Islet precursor cell (in vitro differentiated cells): ENCODE results near the gene NF2.
A peak's percentile ranks its signal among the peaks of the same experiment; 100 is the strongest.
"Not testable (repeated sequence)": the region's sequence is repeated elsewhere in the genome, so short reads cannot be mapped to it uniquely, and the experiment has no call there.

ENCODE experiments used
- DNase-seq: peaks from one replicate; pipeline ENCODE4 v3.0.0-alpha.2; 2018

NF2 gene

DNA sequence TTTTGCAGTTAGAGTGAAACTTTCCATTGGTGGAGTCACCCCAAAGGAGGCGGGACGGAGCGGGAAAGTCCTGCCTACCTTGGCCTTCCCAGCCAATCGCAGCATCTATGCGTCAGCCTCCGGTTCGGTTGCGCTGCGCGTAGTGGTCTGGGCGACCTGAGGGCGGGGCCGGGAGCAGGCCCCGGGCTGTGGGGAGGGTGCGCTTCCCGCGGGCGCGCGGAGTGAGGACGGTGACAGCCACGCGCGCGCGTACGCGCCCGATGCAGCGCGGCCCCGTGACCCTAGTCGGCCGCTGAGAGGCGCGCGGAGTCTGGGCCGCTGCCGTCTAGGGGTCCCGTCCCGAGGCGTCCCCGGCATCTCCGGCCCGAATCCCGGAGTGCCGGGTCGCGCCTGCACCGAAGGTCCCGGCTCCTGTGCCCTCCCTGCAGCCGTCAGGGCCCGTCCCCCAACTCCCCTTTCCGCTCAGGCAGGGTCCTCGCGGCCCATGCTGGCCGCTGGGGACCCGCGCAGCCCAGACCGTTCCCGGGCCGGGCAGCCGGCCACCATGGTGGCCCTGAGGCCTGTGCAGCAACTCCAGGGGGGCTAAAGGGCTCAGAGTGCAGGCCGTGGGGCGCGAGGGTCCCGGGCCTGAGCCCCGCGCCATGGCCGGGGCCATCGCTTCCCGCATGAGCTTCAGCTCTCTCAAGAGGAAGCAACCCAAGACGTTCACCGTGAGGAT lies at the start of gene NF2:
Gene NF2, plus strand, starts transcription at position 276 of the 718 bp plus-strand sequence. Its CDS starts 366 bp downstream, at position 642.
- DNase-seq: peak; percentile 100

DNA sequence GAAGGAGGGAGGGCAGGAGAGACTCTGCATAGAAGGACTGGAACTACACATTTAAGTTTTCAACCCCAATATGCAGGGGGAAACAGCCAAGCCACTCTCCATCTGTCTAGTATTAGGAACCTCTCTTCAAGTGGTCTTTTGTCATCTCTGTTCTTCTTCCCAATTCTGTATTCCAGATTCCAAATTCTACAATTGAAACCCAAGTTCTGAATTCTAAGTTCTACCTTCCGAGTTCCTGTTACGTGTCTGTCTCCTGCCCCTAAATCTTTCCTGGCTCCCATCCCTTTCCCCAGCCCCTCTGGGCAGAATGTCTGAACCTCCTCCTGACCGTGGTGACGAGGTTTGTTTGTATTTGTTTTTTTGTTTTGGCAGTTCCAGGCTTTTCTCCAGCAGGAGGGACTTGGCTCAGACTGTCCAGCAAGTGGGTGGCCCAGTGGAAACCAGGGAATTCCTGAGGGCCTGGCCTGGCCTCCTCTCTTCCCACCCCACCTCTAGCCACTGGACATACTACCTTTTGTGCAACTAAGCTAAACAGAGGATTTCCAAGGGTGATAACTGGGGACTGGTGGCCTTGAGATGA lies 48.3 kb upstream of the NF2 start:
- DNase-seq: no peak

DNA sequence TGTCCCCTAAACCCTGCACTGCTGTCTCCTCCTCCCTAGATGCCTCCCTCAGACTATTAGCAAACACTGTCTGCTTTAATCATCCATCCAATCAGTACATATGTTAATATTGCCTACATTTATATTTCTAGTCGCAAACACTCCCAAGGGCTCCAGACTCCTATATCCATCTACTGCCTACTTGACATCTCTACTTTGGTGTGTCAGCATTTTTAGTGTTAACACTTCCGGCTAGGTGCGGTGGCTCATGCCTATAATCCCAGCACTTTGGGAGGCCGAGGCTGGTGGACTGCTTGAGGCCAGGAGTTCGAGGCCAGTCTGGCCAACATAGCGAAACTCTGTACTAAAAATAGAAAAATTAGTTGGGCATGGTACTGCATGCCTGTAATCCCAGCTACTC lies 44.4 kb upstream of the NF2 start:
- no peak for DNase-seq

DNA sequence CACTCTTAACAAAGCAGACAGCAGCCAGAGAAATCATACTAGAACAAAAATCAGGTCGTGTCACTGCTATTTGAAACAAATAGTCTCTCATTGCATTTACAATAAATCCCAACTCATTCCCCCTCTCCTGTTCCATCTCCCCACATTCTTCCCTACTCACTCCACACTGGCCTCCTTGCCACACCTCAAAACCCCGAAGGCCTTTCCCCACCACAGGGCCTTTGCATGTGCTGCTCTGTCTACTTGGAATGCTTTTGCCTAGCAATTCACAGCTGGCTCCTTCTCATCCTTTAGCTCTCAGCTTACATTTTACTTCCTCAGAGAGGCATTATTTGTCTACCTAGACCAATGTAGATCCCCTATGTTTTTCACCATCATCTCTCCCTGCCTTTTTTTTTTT lies 43.6 kb upstream of the NF2 start:
- DNase-seq: no peak

DNA sequence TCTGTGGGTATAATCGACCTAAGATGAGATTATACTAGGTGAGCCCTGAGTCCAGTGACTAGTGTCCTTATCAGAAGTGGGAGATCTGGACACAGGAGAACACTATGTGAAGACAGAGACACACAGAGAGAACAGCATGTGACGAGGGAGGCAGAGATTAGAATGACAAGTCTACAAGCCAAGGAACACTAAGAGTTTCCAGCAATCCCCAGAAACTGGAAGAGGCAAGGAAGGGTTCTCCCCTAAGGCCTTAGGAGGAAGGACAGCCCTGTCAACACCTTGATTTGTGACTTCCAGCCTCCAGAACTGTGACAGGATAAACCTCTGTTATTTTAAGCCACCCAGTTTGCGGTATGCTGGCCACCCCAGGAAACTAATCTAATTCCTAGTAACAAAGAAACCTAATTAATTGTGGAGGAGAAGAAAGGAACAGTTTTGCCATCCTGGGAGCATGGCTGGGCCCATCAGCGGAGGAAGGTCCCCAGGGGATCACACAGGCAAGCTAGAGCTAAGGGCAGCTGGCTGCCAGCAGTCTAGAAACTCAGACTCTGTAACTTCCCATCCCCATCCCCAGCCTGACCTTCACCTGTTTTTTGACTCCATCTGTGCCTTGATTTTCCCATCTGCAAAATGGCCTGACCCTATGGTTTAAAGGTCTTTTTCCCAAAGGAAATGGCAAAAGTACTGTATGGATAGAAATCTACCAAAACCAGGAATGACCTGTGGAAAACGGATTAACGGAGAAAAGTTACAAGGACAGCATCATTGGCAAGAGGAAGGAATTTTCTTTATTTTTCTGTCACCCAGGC lies 39.6 kb upstream of the NF2 start:
- no peak for DNase-seq

DNA sequence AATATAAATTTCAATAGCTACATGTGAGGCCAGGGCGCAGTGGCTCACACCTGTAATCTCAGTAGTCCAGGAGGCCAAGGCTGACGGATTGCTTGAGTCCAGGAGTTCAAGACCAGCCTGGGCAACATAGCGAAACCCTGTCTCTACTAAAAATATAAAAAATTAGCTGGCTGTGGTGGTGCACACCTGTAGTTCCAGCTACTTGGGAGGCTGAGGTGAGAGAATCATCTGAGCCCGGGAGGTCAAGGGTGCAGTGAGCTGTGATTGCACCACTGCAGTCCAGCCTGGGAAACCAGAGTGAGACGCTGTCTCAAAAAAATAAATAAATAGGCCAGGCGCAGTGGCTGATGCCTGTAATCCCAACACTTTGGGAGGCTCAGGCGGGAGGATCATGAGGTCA lies 36.9 kb upstream of the NF2 start:
- not testable (repeated sequence) for DNase-seq

DNA sequence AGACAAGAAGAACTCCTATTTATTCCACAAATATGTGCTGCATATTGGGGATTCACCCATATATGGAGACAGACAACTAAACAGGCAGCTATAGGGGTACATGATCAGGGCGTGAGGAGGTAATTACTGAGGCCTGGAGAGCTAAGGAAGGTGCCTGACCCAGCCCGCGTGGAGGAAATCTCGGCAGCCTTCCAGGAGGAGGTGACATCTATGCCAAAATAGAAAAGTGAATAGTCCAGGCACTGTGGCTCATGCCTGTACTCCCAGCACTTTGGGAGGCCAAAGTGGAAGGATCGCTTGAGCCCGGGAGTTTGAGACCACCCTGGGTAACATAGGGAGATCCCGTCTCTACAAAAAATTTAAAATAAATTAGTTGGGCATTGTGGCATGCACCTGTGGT lies 36.1 kb upstream of the NF2 start:
- DNase-seq: no peak

DNA sequence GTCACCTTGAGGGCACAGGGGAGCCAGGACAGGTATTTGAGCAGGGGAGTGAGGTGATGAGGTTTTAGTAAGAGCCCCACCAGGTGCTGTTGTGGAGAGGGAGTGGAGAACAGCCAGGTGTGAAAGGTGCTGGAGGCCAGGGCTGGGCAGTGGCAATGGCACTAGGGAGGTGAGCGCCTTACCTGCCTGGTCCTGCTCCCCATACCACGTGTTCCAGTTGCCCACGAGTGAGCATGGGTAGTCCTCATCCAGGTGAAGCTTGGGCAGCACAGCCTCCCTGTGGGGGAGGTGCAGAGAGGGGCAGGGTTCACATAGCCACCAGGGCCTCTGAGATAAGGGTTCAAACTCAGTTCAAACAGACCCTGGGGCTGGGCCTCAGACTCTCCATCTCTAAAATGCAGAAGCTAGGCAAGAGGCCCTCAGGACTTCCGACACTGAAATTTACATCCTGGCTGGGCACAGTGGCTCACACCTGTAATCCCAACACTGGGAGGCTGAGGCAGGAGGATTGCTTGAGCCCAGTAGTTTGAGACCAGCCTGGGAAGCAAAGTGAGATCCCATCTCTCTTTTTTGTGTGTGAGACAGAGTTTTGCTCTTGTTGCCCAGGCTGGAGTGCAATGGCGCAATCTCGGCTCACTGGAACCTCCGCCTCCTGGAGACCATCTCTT lies 34.3 kb upstream of the NF2 start:
- no peak for DNase-seq

DNA sequence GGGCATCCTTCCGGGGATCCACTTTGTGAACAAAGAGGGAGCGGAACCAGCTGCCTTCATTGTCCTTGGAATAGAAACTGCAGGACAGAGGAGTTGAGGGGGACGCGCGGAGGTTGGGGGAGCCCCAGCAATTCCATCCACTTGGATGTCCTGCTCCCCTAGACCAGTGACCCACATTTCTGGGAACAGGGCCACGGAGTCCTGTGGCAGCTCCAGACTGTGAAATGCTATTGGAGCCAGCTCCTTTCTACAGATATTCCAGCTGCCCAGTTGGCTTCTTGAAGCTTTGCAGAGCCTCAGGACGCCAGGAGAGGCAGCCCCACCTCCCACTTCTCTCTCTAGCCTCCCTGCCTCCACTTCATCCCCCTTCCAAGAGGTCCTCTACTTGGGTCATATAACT lies 33.0 kb upstream of the NF2 start:
- no peak for DNase-seq

DNA sequence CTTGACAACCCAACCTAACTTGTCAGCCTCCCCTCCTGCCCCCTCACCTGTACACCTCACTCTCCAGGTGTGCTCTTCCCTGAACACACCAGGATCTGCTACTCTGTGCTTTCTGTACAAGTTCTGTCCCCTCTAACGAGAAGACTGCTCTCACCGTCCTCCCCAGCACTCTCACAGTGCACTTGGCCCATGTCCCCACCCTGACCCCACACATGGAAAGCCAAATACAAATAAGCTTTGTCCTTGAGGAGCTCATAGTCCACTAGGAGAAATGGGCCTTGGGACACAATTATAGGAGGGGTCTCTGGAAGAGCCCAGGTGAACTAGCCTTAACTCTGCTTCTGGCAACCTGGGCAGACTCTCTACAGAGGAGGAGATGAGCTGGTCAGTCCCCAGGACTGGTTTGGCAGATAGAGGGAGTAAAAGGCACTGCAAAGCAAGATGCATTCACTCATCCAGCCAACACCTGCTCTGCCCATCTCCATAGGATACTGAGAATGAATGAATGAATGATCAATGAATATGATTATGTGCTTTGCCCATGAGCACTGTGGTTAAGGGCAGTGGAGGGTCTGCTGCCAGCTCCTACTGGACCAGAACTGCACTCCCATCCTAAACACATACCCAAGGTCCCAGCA lies 32.4 kb upstream of the NF2 start:
- DNase-seq: no peak

DNA sequence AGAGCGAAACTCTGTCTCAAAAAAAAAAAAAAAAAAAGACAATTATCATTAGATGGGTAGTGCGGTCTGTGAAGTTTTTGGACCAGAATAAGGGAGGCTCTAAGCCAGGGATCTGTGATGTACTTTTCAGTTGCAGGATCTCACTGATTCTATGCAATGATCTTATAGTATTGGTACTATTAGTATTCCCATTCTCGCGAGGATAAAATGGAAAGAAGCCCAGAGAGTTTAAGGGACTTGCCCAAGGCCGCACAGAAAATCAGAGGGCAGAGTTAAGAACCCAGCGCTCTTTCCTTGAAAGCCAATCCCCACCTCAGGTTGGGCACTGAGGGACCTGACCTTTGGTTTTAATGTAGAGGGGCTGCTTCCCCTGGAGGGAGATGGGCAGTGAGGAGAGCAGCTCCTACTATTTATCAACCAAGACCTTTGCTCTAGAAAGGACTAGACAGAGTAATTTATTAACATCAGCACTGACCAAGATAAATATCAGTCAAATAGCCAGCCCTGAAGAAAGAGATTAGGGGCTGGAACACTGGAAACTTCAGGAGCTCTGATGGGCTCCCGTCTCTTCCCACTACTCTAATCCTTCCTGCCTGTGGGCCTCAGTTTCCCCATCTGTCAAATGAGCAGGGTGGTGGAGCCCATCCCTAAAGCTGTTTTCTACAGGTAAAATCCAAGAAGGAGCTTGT lies 28.5 kb upstream of the NF2 start:
- no peak for DNase-seq

DNA sequence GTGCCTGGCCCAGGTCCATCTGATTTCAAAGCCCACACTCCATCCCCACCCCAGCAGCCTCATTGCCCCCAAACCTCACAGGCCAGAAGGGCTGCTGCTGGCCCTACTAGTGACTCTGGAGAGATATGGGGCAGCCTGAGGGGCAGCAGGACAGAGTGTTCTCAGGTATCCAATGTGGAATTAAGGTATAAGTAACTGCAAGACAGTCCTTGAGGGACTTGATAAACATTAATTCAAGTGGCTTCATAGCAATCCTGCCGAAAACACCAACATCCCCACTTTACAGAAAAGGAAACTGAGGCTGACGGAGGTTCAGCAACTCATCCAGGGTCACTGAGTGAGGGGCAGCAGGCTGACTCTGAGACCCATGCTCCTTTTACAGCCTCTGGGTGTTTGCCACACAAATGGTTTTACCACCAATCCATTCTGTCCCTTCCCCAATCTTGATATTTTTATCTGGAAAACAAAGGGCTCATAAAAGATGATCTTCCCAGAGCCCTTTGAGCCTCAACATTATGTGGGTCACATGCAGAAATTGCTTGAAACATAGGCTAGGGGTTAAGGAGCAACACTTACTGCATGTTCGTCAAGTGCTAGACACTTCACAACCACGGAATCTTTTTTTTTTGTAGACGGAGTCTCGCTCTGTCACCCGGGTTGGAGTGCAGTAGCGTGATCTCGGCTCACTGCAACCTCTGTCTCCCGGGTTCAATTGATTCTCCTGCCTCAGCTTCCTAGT lies 24.8 kb upstream of the NF2 start:
- DNase-seq: no peak

DNA sequence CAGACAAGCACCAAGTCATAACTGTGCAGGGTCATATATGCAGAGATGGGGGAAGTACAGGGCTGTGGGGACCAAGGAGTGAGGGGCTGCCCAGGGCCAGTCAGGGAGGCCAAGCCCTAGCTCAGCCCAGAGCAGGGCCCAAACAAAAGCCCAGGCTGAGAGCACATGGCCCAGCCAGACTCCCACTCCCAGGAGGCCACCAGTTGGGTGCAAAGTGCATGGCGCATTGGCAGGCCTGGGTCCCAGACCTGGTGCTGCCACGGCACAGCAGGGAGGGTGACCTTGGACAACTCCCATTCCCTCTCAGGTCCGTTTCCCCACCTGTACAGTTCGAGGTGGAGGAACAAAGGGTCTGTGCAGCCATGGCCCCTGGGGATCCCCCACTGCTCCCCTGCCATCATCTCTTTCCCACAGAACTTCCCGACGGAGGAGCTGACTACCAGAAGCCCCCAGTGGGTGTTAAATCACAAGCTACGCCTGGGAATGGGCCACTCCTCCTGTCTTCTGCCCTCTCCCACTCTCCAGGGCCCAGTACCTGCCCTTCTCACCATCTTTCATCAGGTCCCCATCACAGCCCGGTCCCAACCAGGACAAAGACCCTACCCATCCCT lies 23.1 kb upstream of the NF2 start:
- no peak for DNase-seq

DNA sequence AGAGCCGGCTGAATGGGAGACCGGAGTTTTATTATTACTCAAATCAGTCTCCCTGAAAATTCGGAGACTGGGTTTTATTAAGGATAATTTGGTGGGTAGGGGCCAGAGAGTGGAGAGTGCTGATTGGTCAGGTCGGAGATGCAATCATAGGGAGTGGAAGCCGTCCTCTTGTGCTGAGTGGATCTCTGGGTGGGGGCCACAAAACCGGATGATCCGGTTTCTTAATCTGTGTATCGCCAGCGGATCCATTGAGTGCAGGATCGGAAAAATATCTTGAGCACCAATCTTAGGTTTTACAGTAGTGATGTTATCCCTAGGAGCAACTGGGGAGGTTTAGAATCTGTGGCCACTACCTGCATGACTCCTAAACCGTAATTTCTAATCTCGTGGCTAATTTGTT lies 21.6 kb upstream of the NF2 start:
- DNase-seq: no peak

DNA sequence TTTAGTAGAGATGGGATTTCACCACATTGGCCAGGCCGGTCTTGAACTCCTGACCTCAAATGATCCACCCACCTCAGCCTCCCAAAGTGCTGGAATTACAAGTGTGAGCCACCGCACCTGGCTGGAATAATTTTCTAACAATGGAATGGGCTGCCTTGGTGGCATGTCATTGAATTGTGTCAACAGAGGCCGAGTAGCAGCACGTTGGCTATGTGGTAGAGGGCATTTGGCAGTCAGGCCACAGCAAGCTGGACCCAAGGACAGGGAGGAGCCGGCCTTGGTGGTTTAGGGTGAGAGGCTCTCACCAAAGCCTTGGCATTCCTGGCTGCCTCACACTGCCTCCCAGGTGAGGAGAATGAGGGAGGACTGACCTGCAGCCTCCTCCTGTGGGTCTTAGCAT lies 18.5 kb upstream of the NF2 start:
- no peak for DNase-seq

DNA sequence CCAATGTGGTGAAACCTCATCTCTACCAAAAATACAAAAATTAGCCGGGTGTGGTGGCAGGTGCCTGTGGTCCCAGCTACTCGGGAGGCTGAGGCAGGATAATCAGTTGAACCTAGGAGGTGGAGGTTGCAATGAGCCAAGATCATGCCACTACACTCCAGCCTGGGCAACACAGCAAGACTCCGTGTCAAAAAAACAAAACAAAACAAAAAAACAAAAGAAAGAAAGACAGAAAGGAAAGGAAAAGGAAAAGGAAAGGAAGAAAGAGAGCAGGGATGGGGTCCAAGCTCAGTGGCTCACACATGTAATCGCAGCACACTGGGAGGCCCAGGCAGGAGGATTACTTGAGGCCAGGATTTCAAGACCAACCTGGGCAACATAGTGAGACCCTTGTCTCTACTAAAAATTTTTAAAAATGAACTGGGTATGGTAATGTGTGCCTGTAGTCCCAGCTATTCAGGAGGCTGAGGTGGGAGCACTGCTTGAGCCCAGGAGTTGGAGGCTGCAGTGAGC lies 17.2 kb upstream of the NF2 start:
- DNase-seq: not testable (repeated sequence)

DNA sequence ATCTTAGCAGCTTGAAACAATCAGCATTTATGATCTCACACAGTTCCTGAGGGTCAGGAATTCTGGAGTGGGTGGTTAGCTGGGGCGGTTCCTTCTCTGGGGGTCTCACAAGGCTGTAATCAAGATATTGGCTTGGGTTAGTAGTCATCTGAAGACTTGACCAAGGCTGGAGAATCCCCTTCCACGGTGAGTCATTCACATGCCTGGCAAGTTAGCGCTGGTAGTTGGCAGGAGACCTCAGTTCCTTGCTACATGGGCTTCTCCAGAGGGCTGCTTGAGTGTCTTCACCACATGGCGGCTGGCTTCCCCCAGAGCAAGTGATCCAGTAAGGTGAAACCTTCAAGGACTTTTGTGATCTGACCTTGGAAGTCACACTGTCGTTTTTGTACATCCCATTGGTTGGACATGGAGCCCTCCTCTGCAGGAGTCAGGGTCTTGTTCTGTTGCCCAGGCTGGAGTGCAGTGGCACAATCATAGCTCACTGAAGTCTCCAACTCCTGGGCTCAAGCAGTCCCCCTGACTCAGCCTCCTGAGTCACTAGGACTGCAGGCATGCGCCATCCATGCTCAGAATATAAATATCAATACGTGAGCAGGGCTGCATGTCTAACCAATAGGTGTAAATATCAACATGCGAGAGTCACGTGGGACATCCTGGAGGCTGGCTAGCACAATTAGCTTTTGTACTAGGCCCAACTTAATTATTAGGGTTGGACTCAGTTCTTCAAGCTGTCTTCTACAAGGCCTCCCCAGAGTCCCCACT lies 15.3 kb upstream of the NF2 start:
- DNase-seq: no peak

DNA sequence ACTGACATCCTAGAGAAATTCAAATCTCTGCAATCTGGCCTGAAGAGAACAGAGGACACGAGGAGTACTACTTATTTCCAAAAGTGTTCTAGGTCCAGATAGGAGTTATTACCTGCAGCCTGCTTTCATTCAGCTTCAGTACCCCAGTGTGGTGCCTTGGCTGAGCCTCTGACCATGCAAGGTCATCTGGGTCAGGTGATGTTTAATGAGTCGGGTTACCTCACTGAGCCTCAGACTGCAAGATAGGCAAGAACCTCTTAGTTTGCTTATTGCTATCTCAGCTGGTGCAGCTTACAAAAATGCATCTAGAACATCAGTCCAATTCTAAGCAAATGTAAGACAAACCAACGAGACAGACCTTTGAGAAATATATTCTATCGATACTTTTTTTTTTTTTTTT lies 9.5 kb upstream of the NF2 start:
- no peak for DNase-seq

DNA sequence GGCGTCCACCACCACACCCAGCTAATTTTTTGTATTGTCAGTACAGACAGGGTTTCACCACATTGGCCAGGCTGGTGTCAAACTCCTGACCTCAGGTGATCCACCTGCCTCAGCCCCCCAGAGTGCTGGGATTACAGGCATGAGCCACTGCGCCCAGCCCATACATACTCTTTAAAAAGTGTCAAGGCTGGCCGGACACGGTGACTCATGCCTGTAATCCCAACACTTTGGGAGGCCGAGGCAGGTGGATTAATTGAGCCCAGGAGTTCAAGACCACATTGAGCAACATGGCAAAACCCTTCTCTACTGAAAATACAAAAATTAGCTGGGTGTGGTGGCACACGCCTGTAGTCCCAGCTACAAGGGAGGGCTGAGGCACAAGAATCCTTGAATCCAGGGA lies 9.0 kb upstream of the NF2 start:
- DNase-seq: not testable (repeated sequence)

DNA sequence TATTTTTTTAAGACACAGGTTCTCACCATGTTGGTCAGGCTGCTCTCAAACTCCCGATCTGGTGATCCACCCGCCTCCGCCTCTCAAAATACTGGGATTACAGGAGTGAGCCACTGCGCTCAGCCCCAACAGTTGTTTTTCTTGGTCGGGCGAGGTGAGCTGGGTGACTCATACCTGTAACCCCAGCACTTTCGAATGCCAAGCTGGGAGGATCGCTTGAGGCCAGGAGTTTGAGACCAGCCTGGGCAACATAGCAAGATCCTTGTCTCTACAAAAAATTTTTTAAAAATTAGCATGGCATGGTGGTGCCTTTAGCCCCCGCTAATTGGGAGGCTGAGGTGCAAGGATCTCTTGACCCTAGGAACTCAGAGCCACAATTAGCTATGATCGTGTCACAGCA lies 7.0 kb upstream of the NF2 start:
- DNase-seq: no peak
